ENCODE data around the gene SRCIN1. TPM values are rescaled to one million over a fixed set of nuclear protein-coding genes. Genes with fewer than 3 reads are reported as not detected.
A peak's percentile ranks its signal among the peaks of the same experiment; 100 is the strongest.

Gene SRCIN1
- total and polyA plus RNA-seq, 7 donors = 0.04 to 0.39 (median 0.16) TPM; not detected in 1

- H3K4me1 ChIP-seq = peaks cover 3% of the 10 kb centered on the region
- H3K9me3 ChIP-seq = no peaks in the 10 kb centered on the region
- peaks cover 0 to 73% (median 20%) of the 10 kb centered on the region in 3 donors for H3K27me3 ChIP-seq (ENCODE audit: insufficient read depth in 3 of 3, low read length in 2 of 3)
- H3K36me3 ChIP-seq (ENCODE audit: insufficient read depth in 1 of 2, low read depth in 1 of 2) = no peaks in the 10 kb centered on the region
- intact Hi-C loops (cut with DNase I) = no loop called here
- TF ChIP-seq CTCF (IDR thresholded peaks at IDR 0.05) = no peak
- WGBS, 3 donors = 1 to 13% (median 2%) methylated on average over 6 to 61 of the region's 61 CpGs
- DNase-seq (no peak), ATAC-seq (peak; percentile 60 to 75 (median 72))
- peak overlapping the region; percentile 47 for H3K4me3 ChIP-seq
- no peak overlapping the region for H3K27ac ChIP-seq
Measured at GRCh38 chr17:38572669-38573365, 32.9 kb downstream of the SRCIN1 start.

- WGBS, 3 donors = 9 to 17% (median 10%) methylated on average over 18 to 39 of the region's 39 CpGs
- Histone ChIP-seq H3K9me3 (no peaks in the 10 kb centered on the region), H3K27ac (no peak overlapping the region), H3K27me3 (ENCODE audit: insufficient read depth in 3 of 3, low read length in 2 of 3) (peaks cover 0 to 73% (median 17%) of the 10 kb centered on the region in 3 donors), H3K36me3 (ENCODE audit: insufficient read depth in 1 of 2, low read depth in 1 of 2) (no peaks in the 10 kb centered on the region), H3K4me3 (peak overlapping the region; percentile 47), H3K4me1 (peaks cover 3% of the 10 kb centered on the region)
- no peak for TF ChIP-seq CTCF (IDR thresholded peaks at IDR 0.05)
- DNase-seq (no peak), ATAC-seq (no peak)
- intact Hi-C loops (cut with DNase I) = no loop called here
Measured at GRCh38 chr17:38571833-38572668, 33.7 kb downstream of the SRCIN1 start.

- Histone ChIP-seq H3K36me3 (ENCODE audit: insufficient read depth in 1 of 2, low read depth in 1 of 2) (no peaks in the 10 kb centered on the region), H3K4me3 (no peak overlapping the region), H3K4me1 (peaks cover 3% of the 10 kb centered on the region), H3K27me3 (ENCODE audit: insufficient read depth in 3 of 3, low read length in 2 of 3) (peaks cover 0 to 74% (median 20%) of the 10 kb centered on the region in 3 donors), H3K9me3 (no peaks in the 10 kb centered on the region), H3K27ac (no peak overlapping the region)
- no peak for DNase-seq
- 72 to 76% (median 75%) methylated on average over 21 of the region's 21 CpGs for WGBS, 3 donors
- no peak for ATAC-seq
- intact Hi-C loops (cut with DNase I) = no loop called here
- no peak for TF ChIP-seq CTCF (IDR thresholded peaks at IDR 0.05)
Measured at GRCh38 chr17:38569701-38570512, 35.8 kb downstream of the SRCIN1 start.

- 57 to 66% (median 58%) methylated on average over 7 to 9 of the region's 9 CpGs for WGBS, 3 donors
- ATAC-seq (no peak), DNase-seq (no peak)
- Histone ChIP-seq H3K4me3 (no peak overlapping the region), H3K9me3 (no peaks in the 10 kb centered on the region), H3K27ac (no peak overlapping the region), H3K36me3 (ENCODE audit: insufficient read depth in 1 of 2, low read depth in 1 of 2) (no peaks in the 10 kb centered on the region), H3K4me1 (peaks cover 3% of the 10 kb centered on the region), H3K27me3 (ENCODE audit: insufficient read depth in 3 of 3, low read length in 2 of 3) (peaks cover 0 to 75% (median 26%) of the 10 kb centered on the region in 3 donors)
- intact Hi-C loops (cut with DNase I) = no loop called here
- TF ChIP-seq CTCF (IDR thresholded peaks at IDR 0.05) = no peak
Measured at GRCh38 chr17:38568845-38569510, 36.8 kb downstream of the SRCIN1 start.

Data from psoas muscle (tissue), 8 donors.